Endothelial cell of umbilical vein (primary cell): ENCODE results near the gene DENND1A. TPM values are rescaled to one million over a fixed set of nuclear protein-coding genes. Genes with fewer than 3 reads are reported as not detected.

Experiments used
- BruUV-seq: library from RNA; stranded (reverse); fragments of 400-500 nt; replicated peaks from 2 replicates; lab custom pipeline; 2021; lab: Mats Ljungman, UMichigan
- CTCF ChIA-PET: fragments of 300-600, 350-600 bp; sonication (Branson Sonifier 250); formaldehyde crosslinking; loops from one replicate; lab custom pipeline; 2021; ENCODE audit warnings: antibody characterized with exemption, inconsistent platforms; lab: Charles Lee
- POLR2A ChIA-PET: fragments of 300-600, 350-600 bp; sonication (Branson Sonifier 250); formaldehyde crosslinking; loops from one replicate; lab custom pipeline; 2021; ENCODE audit warnings: antibody characterized with exemption, inconsistent platforms; lab: Charles Lee
- DNase-seq: peaks from one replicate; pipeline ENCODE4 v3.0.0-alpha.2; 2011; ENCODE audit warnings: low read depth, low spot score
- FAIRE-seq: peaks from 2 replicates; lab custom pipeline; 2011; peaks lifted over from hg19 to GRCh38; lab: Jason Lieb, UNC
- H2AFZ ChIP-seq: 2 replicates; pipeline ENCODE4 v1.6.0; 2012; ENCODE audit warnings: low read depth, low read length, control low read depth, inconsistent platforms
- H3K27ac ChIP-seq: 2 replicates; pipeline ENCODE4 v1.5.1; 2011; ENCODE audit warnings: low read depth, mild to moderate bottlenecking, control low read depth, low read length, moderate library complexity; ENCODE audit not compliant: insufficient read depth
- H3K27me3 ChIP-seq, 2 experiments: 2 replicates each; pipeline versions ENCODE4 v1.6.0 to v1.6.1; 2011; ENCODE audit warnings: low read length in 2 of 2, mixed read lengths in 1 of 2; ENCODE audit not compliant: control insufficient read depth in 2 of 2, insufficient read depth in 2 of 2
- H3K36me3 ChIP-seq, 2 experiments: 2 replicates in 1 of 2; 3 replicates in 1 of 2; pipeline ENCODE4 v1.5.1; 2011; ENCODE audit warnings: low read length in 2 of 2, mild to moderate bottlenecking in 1 of 2, moderate library complexity in 1 of 2; ENCODE audit not compliant: control insufficient read depth in 2 of 2, insufficient read depth in 2 of 2; ENCODE audit errors: extremely low read depth in 1 of 2
- H3K4me1 ChIP-seq: 3 replicates; pipeline ENCODE4 v1.5.1; 2011; ENCODE audit warnings: mild to moderate bottlenecking, low read length; ENCODE audit not compliant: control insufficient read depth, insufficient read depth; ENCODE audit errors: extremely low read depth
- H3K4me2 ChIP-seq: 2 replicates; pipeline ENCODE4 v1.6.1; 2011; ENCODE audit warnings: low read length, control low read depth, mixed read lengths; ENCODE audit not compliant: insufficient read depth
- H3K4me3 ChIP-seq, 3 experiments: fragments of 200-600 bp in 1 of 3; sonication (generic), shearing (Covaris generic) in 1 of 3; replicated peaks in 1 of 3; 2 replicates each; pipeline ENCODE4 v1.5.1; 2011 to 2016; ENCODE audit warnings: control low read depth in 3 of 3, low read length in 3 of 3, mild to moderate bottlenecking in 2 of 3, inconsistent platforms in 1 of 3, low read depth in 1 of 3, moderate library complexity in 1 of 3; ENCODE audit not compliant: insufficient read depth in 1 of 3
- H3K79me2 ChIP-seq: 2 replicates; pipeline ENCODE4 v1.6.0; 2012; ENCODE audit warnings: low read length, inconsistent platforms; ENCODE audit not compliant: control insufficient read depth, insufficient read depth
- H3K9ac ChIP-seq: replicated peaks from 2 replicates; pipeline ENCODE3; 2011; ENCODE audit warnings: low read length, control low read depth; ENCODE audit not compliant: insufficient read depth; ENCODE audit errors: extremely low read depth
- H3K9me1 ChIP-seq: replicated peaks from 3 replicates; pipeline ENCODE4 v1.6.0; 2011; ENCODE audit warnings: mild to moderate bottlenecking, low read length; ENCODE audit not compliant: control insufficient read depth, insufficient read depth; ENCODE audit errors: extremely low read depth
- H3K9me3 ChIP-seq: replicated peaks from 2 replicates; pipeline ENCODE4 v1.5.1; 2012; ENCODE audit warnings: low read length, inconsistent platforms; ENCODE audit not compliant: control insufficient read depth, insufficient read depth
- H4K20me1 ChIP-seq: replicated peaks from 2 replicates; pipeline ENCODE3; 2011; ENCODE audit warnings: mild to moderate bottlenecking, low read length; ENCODE audit not compliant: control insufficient read depth, insufficient read depth; ENCODE audit errors: extremely low read depth
- EZH2 ChIP-seq: IDR thresholded peaks from 2 replicates; pipeline ENCODE4 v1.6.1; 2012; ENCODE audit warnings: borderline replicate concordance, low read depth, mild to moderate bottlenecking, moderate library complexity, low read length, inconsistent platforms; ENCODE audit not compliant: severe bottlenecking
- FOS ChIP-seq: IDR thresholded peaks from 2 replicates; pipeline ENCODE4 v1.6.1; 2011; ENCODE audit warnings: mild to moderate bottlenecking, low read length, moderate library complexity, borderline replicate concordance; ENCODE audit not compliant: insufficient read depth
- GATA2 ChIP-seq: IDR thresholded peaks from 2 replicates; pipeline ENCODE4 v1.7.0; 2011; ENCODE audit warnings: low read depth, mild to moderate bottlenecking, moderate library complexity, mixed read lengths, low read length; ENCODE audit not compliant: insufficient read length, insufficient read depth
- JUN ChIP-seq: IDR thresholded peaks from 2 replicates; pipeline ENCODE4 v1.6.1; 2011; ENCODE audit warnings: borderline replicate concordance, low read depth; ENCODE audit not compliant: insufficient read length, insufficient read depth
- MYC ChIP-seq: IDR thresholded peaks from one replicate; pipeline ENCODE4 v1.6.1; 2011; ENCODE audit warnings: mild to moderate bottlenecking, low read depth, low read length
- POLR2A ChIP-seq: IDR thresholded peaks from 2 replicates; pipeline ENCODE4 v1.6.1; 2012; ENCODE audit warnings: low read depth, mild to moderate bottlenecking, control low read depth, low read length
- POLR2AphosphoS5 ChIP-seq: IDR thresholded peaks from 2 replicates; pipeline ENCODE4 v1.6.1; 2012; ENCODE audit warnings: low read depth, mild to moderate bottlenecking, control low read depth, low read length, moderate library complexity; ENCODE audit not compliant: insufficient read depth
- dilution Hi-C: fragments of 300-500 bp; cut with MboI; formaldehyde crosslinking; loops from one replicate; pipeline ENCODE4 v1.15.0; 2019; ENCODE audit warnings: low sequenced_read_pairs; ENCODE audit not compliant: extremely low pct_ligation_motif_present
- intact Hi-C: fragments of 100-400 bp; cut with micrococcal nuclease; formaldehyde crosslinking; loops from one replicate; pipeline ENCODE4 v1.10.0; 2022
- polyA plus RNA-seq, 4 experiments: library from polyadenylated mRNA; depleted of rRNA in 3 of 4; stranded (reverse) in 3 of 4; unstranded in 1 of 4; fragments of >200 nt; gene quantifications; 2 replicates each; pipeline versions ENCODE4 v1.2.1 to v1.2.3, GENCODE V29; 2011 to 2012; ENCODE audit warnings: missing spikeins in 1 of 4
- total RNA-seq: library from RNA; stranded (reverse); gene quantifications from 2 replicates; pipeline ENCODE4 v1.2.3, GENCODE V29; 2021
- TF ChIP-seq, protein P1 (sequence below): IDR thresholded peaks from 2 replicates; pipeline ENCODE4 v1.6.1; 2011; ENCODE audit not compliant: insufficient read depth, insufficient read length
- TF ChIP-seq, protein P2 (sequence below), 2 donors: IDR thresholded peaks; 1 replicate in 1 of 2; 2 replicates in 1 of 2; pipeline ENCODE4 v1.5.1; 2011; ENCODE audit warnings: low read length in 2 of 2, mild to moderate bottlenecking in 2 of 2, moderate library complexity in 2 of 2, control low read depth in 1 of 2, inconsistent platforms in 1 of 2, low read depth in 1 of 2; ENCODE audit not compliant: insufficient read depth in 1 of 2; ENCODE audit errors: extremely low read depth in 1 of 2

The DENND1A gene
- total and polyA plus RNA-seq, 2 donors (not counting 3 experiments of a cell fraction or from before 2014, with no cell fraction given), result 18.5 to 24.5 TPM

- BruUV-seq, result no TSS peak
- Histone ChIP-seq H2AFZ (no peak overlapping the region), H3K4me2 (no peak overlapping the region), H3K27ac (no peak overlapping the region), H3K9ac (no peak overlapping the region), H3K79me2 (no peaks in the 10 kb centered on the region), H3K9me3 (no peaks in the 10 kb centered on the region), H3K4me1 (no peaks in the 10 kb centered on the region), H3K4me3 (no peak overlapping the region), H4K20me1 (no peaks in the 10 kb centered on the region), H3K27me3 (no peaks in the 10 kb centered on the region), H3K9me1 (no peaks in the 10 kb centered on the region), H3K36me3 (no peaks in the 10 kb centered on the region)
- ChIA-PET CTCF (interaction anchor here (0.7 to 0.9 kb wide), 3 partner anchors 8 to 12 kb away, joined by 3 to 4 read pairs (median 3); no protein-coding TSS in a partner anchor), POLR2A (no interaction called here)
- FAIRE-seq, result no peak
- dilution Hi-C loops (no loop called here), intact Hi-C loops (no loop called here)
- no peak for DNase-seq
- no peak for TF ChIP-seq GATA2
- TF ChIP-seq, protein P1, sequence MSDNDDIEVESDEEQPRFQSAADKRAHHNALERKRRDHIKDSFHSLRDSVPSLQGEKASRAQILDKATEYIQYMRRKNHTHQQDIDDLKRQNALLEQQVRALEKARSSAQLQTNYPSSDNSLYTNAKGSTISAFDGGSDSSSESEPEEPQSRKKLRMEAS, result no peak
- no peak for TF ChIP-seq POLR2AphosphoS5
- TF ChIP-seq, protein P2, sequence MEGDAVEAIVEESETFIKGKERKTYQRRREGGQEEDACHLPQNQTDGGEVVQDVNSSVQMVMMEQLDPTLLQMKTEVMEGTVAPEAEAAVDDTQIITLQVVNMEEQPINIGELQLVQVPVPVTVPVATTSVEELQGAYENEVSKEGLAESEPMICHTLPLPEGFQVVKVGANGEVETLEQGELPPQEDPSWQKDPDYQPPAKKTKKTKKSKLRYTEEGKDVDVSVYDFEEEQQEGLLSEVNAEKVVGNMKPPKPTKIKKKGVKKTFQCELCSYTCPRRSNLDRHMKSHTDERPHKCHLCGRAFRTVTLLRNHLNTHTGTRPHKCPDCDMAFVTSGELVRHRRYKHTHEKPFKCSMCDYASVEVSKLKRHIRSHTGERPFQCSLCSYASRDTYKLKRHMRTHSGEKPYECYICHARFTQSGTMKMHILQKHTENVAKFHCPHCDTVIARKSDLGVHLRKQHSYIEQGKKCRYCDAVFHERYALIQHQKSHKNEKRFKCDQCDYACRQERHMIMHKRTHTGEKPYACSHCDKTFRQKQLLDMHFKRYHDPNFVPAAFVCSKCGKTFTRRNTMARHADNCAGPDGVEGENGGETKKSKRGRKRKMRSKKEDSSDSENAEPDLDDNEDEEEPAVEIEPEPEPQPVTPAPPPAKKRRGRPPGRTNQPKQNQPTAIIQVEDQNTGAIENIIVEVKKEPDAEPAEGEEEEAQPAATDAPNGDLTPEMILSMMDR (IDR thresholded peaks at IDR 0.05; ENCODE audit: extremely low read depth in 1 of 2, insufficient read depth in 1 of 2, low read depth in 1 of 2, low read length in 2 of 2), result no peak
- TF ChIP-seq FOS, result no peak
- no peak for TF ChIP-seq EZH2
- no peak for TF ChIP-seq POLR2A
- TF ChIP-seq JUN, result no peak
- TF ChIP-seq MYC, result no peak
Observed at GRCh38 chr9:123749580-123750202, 180.2 kb downstream of the DENND1A start.
